HuH-7.5 (cell line): Measurements from ENCODE around the gene SPRY2.
"Not testable (repeated sequence)": the region's sequence is repeated elsewhere in the genome, so short reads cannot be mapped to it uniquely, and the experiment has no call there.

Experiments used
- DNase-seq: peaks from one replicate; pipeline ENCODE4 v3.0.0; 2011; ENCODE audit warnings: low spot score

The SPRY2 gene

GRCh38 chr13:80341101-80341755, at the start of gene SPRY2:
Gene SPRY2 (minus strand): TSS chr13:80341126. CDS start chr13:80337705, 3,421 bp downstream.
- peak; percentile 93 for DNase-seq

DNA sequence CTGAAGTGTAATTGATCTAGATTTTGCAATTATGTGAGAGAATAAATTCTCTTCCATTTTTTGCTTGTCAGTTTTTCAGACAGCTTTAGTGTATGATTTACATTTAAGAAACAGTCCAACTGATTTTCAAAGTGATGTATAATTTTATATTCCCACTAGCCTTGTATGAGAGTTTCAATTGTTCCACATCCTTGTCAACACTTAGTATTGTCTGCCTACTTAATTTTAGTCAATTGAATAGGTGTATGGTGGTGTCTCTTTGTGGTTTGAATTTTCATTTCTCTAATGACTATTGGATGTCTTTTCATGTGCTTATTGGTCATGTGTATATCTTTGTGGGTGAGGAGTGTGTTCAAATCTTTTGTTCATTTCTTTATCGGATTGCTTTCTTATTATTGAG, 49.4 kb upstream of the SPRY2 start:
- DNase-seq, result no peak

DNA sequence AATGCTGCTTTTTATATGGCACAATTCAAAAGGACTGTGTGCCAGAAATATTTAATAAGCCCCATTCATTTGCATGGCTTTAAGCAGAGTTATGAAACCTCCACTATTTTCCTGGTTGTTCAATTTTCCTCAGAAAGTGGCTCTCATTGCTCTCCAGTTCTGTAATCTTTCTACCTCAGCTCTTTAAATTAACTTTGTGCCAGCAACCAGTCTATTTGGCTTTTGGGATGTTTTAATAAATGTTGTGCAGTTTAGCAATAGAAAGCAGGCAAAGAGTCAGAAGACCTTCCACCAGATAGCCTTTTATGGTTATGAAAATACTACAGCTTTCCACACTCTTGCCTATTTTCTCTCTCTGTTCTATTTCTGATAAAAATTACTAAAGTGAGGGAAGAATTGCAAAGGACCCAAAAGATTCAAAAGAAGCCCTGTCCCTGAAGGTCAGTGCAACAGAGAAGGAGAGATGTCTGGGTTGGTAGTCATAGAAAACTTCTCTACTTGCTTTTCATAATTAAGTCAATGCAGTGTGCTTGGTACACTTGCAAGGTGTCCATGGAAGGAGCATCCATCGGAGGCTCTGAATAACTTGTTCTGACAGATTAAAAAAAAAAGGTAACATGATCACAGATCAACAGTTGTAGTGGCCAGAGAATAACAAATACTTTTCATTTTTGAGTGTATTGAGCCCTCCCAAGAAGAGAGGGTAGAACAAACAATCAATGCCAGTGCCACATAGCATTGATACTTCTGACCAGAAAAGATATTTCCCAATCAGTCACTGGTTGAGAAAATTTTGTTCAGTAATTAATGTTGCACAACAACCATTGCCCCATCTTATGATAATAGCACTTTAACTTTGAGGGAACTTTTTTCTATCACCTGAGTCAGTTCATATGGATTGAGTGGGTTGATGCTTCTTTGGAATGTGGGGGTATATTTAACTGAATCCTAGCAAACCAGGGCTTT, 48.4 kb upstream of the SPRY2 start:
- DNase-seq, result no peak

- no peak for DNase-seq
These were observed 47.6 kb upstream of the SPRY2 start for GRCh38 chr13:80388506-80388905.

- DNase-seq, result no peak
These were observed 45.7 kb upstream of the SPRY2 start for GRCh38 chr13:80386592-80386991.

DNA sequence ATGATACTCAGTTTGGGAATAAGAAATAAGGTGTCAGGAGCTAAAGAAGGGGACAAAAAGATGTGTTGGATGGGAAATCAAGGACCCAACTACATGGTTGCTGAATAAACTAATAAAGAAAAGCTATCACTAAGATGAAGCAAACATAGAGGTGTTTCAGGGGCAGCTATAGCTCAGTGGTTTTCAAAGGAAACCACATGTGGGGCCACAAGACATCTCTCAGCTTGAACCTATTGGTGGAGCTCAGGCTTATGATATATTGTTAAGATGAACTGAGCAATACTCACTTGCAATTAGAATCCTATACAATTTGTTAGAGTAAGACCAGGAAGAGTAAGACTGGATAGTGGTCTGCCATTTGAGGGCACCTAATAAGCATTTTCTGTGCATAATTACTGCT, 45.1 kb upstream of the SPRY2 start:
- no peak for DNase-seq

GRCh38 chr13:80382576-80382975, 41.6 kb upstream of the SPRY2 start:
- DNase-seq, result no peak

GRCh38 chr13:80379245-80379644, 38.3 kb upstream of the SPRY2 start:
- no peak for DNase-seq

DNA sequence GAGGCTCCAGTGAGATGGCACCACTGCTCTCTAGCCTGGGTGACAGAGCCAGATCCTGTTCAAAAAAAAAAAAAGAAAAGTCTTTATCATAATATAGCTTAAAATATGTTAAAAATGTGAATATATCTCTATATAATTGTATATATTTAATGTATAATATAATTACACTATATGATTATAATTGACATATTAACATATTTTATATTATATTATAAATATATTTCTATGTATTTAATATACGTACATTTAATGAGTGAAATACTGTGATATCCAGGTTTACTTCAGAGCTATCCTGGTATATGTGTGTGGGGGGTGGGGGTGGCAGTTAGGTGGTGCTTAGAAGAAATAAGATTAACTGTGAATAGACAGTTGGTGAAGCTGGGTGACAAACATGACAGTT, 35.6 kb upstream of the SPRY2 start:
- no peak for DNase-seq

DNA sequence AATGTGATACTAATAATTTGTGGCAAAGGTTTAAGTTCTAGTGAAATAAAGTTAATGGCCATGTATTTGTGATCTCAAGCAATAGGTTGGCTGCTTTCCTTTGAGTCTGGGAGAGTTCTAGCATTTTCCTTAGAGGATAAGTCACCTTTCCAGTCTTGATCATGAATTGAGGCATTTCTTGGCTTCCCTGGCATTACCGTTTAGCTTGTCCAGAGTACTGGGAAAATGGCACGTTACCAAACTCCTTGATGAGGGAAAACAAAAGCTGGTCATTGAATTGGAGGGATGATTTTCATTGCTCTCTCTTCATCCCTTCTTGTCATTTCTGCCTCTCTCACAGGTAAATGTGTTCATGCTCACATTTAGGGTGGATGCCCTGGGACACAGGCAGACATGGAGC, 34.0 kb upstream of the SPRY2 start:
- DNase-seq, result no peak

DNA sequence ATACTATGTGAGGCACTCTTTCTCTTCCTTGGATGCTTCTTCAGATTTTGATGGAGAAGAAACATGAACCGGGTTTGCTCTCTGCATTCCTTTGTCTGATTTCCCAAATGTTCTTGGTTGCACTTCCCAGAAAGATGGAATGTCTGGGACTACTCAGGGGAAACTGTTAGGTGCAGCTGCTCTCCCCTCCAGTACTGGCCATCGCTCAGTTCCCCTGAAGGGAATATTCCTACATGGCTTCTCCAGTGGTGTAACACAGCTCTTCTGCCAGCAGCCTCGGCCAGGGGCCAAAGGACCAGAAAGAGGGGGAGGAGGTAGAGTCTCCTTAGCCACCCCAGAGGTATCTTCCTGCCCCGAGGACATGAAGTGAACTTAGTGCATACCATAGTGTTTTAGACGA, 33.5 kb upstream of the SPRY2 start:
- DNase-seq, result no peak

DNA sequence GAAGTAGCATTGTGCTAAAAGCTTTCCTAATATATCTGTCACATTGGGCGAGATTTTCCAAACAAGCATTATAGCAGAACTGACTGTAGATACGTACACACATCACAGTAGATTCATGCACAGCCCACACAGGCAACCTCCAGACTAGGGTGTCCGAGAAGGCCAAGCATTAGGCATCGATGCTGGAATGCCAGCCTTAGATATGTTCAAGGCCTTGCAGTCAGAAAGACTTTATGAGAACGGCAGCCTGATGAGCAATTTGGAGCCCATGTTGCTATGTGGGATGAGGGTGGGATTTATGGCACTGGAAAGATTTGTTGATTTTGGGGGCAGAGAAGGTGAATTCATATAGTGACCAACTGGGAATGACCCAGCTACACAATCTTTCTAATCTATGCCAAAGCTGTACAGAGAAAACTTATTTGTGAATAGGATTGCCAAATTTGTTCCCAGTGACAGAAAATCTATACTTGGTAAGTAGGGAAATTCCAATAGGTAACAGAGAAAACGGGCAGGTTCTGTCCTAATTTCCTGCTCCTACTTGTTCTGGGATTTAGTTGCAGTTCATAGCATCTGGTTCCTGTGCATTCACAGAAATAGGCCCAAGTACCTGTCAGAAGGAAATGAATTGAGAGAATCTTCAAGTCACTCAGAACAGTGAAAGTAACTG, 31.0 kb upstream of the SPRY2 start:
- no peak for DNase-seq

GRCh38 chr13:80367473-80367872, 26.5 kb upstream of the SPRY2 start:
- no peak for DNase-seq

DNA sequence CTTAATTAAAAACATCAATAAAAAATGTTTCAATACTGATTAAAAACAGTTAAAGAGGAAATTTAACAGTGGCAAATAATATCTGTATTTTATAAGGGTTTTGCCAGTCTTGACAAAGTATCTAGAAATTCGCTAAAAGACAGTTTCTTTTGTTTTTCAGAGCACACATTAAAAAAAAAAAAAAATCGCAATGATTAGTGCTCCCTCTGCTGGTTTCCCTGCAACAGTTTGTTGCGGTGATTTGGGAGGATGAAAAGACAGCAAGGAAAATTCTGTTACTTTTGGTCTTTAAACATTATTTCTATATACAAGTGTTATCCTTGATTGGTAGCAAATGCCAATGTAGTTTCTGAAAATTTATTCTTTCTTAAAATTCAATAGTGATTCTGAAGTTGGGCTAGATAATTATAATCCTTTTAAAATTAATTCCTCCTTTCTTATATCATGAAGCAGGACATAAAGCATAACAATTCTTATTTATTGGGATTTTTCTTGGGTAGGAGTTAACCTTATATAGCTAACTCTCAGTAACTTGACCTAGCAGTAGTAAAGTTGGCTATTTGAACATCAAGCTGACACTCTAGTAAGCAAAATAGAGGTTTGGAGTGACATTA, 23.1 kb upstream of the SPRY2 start:
- no peak for DNase-seq

- DNase-seq, result no peak
These were observed 21.6 kb upstream of the SPRY2 start for GRCh38 chr13:80362481-80362880.

DNA sequence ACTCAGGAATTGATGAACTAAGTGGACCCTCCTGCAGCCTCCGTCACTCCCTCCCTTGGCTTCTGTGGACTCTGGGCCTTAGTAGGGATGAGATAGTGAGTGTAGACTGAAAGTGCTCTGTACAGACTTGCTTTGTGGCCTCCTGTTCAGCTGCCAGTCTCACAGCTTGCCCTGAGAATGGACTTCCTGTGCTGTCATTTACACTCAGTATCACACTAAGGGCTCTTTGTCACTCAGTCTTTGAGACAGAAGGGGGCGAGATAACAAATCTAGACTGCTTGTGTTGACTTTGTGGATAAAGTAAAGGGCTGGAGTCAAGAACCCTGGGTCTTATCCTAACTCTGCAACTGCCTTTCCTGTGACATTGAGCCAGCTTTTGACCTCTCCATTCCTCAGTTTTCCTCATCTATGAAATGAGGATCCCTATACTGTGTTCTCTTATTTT, 21.0 kb upstream of the SPRY2 start:
- no peak for DNase-seq

GRCh38 chr13:80361298-80361697, 20.4 kb upstream of the SPRY2 start:
- no peak for DNase-seq

DNA sequence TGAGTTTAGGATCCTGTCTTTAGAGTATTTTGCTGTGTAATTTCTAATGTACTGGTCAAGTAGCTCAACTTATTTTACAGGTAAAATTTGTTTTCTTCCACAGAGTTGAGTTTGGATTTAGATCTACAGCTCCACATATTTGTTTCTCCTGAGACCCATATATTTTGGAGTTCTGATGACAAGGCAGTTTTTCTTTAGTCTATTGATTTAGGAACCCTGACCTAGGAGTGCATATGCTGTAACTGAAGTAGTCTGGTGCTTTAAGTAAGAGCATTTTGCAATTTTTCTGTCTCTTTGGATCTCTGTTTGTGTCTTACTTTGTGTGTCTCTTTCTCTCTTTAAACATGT, 19.5 kb upstream of the SPRY2 start:
- no peak for DNase-seq

DNA sequence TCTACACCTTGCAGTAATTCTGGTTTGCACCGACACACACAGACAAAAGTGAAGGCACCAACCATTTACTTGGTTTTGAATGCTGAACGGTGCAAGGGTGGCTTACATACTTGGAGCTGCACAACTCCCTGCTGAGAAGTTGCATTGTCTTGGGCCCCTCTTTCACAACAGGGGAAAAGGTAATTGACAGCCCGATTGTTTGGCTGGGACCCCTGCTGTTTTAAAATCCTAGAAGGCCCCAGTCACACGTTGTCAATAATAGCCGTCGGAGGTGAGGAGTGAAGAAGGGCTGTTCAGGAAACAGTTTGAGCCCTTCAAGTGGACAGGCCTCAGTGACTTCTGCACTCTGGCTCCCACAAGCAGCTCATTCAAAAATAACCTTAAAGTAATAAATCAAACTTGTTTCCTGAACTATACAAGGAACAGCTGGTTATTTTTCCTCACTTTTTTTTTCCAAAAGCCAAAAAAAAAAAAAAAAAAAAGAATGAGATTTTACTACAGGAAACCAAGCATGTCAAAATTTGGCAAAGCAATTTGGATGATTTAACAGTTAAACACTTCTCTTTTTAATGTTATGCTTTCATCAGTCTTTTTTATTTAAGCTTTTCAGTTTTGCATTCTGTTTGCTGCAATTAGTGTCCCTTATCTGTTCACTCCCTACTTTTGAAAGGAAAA, 19.0 kb upstream of the SPRY2 start:
- DNase-seq, result no peak

GRCh38 chr13:80359414-80359777, 18.5 kb upstream of the SPRY2 start:
- no peak for DNase-seq

DNA sequence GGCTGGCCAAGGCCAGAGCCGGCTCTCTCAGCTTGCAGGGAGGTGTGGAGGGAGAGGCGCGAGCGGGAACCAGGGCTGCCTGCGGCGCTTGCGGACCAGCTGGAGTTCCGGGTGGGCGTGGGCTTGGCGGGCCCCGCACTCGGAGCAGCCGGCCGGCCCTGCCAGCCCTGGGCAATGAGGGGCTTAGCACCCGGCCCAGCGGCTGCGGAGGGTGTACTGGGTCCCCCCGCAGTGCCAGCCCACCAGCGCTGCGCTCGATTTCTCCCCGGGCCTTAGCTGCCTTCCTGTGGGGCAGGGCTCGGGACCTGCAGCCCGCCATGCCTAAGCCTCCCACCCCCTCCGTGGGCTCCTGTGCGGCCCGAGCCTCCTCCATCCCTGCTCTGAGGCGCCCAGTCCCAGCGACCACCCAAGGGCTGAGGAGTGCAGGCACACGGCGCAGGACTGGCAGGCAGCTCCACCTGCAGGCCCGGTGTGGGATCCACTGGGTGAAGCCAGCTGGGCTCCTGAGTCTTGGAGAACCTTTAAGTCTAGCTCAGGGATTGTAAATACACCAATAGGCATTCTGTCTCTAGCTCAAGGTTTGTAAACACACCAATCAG, 14.7 kb upstream of the SPRY2 start:
- DNase-seq, result not testable (repeated sequence)

DNA sequence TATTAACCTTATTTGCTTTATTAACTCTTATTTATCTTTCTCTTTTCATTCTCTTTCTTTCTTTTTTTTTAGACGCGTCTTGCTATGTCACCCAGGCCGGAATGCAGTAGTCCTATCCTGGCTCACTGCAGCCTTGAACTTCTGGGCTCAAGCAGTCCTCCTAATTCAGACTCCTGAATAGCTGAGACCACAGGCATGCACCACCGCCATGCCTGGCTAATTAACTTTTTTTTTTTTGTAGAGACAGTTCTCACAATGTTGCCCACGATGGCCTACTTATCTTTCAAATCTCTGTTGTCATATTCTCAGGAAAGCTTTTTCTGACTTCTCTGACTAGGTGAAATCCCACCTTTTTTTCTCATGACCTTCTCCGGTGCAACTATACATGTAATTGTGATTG, 7.8 kb upstream of the SPRY2 start:
- no peak for DNase-seq
